HCEC 1CT (cell line): ENCODE measurements around the gene CNNM2.
"Not testable (repeated sequence)": the region's sequence is repeated elsewhere in the genome, so short reads cannot be mapped to it uniquely, and the experiment has no call there.

Experiments
- DNase-seq: peaks from one replicate; pipeline ENCODE4 v3.0.0-alpha.2; 2017

Gene CNNM2

DNA sequence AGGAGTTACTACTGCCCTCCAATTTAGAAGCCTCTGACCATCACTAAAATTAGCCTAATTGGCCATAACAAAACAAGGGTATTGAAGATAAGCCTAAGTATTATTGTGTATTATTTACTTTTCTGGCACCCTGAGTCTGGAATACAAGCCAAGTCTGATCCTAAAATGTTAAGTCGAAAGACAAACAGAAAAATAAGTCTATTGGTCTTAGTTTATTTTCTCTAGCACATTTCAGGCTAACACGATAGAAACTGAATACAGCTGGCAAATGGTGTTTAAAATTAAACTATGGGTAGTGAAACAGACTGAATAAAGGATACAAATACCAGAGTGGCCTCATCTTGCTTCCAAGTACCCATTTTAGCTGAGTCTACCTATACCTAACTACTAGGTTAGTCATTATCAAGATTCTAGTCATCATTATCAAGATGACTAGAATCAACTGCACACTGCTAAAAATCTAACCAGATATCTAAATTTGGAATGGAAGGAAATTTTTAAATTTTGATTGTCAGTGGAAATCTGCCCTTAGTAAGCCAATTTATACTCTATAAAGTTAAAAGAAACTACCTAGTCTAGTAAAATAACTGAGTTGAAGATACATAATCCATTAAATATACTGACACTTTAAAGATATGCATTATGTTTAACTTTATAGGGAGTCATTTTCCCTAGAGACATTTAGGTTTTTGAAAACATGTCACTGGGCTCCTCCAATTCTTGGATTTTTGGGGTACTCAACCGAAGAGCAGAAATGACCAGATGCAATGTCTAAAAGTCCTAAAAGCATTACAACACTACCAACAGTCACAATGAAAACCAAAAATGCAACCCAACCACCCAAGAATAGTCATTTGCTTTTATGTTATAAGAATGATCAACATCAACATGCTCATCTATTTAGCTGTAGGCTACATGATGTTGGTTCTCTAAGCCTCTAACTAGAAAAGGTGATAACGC, 194.1 kb downstream of the CNNM2 start:
- no peak for DNase-seq

DNA sequence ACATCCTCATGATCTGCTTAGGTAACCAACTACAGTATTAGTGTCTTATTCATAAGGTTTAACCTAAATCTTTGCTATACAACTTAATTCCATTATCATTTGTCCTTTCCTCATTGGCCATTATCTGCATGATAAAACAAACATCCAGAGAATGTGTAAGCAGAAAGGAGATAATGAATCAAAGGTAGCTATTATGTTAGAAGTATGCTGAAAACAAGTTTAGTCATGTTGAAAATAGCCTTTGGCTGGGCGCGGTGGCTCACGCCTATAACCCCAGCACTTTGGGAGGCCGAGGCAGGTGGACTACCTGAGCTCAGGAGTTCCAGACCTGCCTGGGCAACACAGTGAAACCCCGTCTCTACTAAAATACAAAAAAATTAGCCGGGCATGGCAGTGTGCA, 196.8 kb downstream of the CNNM2 start:
- DNase-seq: no peak

DNA sequence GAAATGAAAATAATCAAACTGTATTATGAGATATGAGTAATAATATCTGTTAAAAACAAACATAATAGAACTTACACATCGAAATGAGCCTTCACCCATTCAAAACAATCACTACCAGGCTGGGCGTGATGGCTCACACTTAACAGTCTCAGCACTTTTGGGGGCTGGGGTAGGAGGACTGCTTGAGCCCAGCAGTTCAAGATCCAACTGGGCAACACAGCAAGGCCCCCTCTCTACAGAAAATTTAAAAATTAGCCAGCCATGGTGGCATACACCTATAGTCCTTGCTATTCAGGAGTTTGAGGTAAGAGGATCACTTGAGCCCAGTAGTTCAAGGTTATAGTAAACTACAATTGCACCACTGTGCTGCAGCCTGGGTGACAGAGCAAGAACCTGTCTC, 199.2 kb downstream of the CNNM2 start:
- DNase-seq: no peak

DNA sequence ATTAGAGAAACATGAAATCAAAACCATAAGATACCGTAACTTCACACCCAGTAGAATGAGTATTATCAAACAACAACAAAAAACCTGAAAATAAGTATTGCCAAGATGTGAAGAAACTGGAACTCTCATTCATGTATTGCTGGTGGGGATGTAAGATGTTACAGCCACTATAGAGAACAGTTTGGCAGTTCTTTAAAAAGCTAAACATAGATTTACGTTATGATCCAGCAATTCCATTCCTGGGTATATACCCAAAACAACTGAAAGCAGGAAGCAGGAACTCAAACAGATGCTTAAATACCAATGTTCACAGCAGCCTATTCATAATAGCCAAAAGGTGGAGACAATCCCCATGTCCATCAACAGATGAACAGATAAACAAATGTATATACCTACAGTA, 202.5 kb downstream of the CNNM2 start:
- no peak for DNase-seq

DNA sequence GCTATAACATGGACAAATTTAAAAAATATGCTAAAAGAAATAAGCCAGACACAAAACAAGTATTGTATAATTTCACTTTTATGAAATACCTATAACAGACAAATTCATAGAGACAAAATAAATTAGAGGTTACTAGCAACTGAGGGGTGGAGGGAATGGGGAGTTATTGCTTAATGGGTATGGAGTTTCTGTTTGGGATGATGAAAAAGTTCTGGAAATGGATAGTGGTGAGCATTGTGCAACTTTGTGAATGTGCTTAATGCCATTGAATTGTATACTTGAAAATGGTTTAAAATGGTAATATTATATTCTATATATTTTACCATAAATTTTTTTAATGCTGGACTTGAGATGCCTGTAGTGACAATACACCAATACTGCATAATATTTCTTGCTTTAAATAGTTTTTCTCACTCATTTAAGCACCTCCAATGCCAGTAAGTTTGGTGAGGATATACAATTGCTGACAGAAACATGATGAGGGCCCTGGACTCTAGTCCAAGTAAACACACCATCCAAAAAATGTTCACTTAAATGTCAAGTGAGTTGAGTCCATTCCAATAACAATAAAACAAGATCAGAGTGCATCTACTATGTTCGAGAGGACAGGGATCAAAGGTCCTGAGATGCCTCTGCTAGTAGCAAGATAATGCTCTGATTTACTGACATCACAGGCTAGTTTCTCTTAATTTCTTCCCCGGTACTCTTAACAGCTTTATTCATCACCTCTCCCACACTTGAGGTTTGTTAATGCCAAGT, 203.1 kb downstream of the CNNM2 start:
- DNase-seq: peak; percentile 30

DNA sequence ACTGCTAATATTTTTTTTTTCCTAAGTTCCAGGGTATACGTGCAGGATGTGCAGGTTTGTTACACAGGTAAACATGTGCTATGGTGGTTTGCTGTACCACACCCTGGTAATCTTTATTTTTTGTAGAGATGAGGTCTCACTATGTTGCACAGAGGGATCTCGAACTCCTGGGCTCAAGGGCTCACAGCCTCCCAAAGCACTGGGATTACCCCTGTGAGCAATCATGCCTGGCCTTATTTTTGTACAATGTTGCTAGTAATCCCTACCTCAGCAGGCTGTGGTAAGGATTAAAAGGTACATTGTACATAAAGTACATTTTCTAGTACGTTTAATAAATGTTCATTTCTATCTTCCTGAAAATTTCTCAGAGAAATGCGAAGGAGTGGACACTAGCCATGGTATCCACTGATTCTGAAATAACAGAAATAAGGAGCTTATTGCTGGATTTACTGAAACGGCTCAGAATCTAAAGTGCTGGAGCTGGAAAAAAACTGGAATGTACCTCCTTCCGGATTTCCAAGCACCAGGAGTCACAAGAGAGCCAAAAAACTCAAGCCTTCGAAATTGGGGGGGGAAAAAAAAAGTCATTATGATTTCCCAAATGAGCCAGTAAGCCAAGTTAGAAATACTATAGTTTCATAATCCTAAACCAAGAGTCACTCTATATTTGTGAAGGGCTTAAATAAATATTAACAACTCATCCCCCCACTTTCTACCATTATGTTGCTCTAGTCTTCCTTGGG, 205.4 kb downstream of the CNNM2 start:
- DNase-seq: peak; percentile 10

DNA sequence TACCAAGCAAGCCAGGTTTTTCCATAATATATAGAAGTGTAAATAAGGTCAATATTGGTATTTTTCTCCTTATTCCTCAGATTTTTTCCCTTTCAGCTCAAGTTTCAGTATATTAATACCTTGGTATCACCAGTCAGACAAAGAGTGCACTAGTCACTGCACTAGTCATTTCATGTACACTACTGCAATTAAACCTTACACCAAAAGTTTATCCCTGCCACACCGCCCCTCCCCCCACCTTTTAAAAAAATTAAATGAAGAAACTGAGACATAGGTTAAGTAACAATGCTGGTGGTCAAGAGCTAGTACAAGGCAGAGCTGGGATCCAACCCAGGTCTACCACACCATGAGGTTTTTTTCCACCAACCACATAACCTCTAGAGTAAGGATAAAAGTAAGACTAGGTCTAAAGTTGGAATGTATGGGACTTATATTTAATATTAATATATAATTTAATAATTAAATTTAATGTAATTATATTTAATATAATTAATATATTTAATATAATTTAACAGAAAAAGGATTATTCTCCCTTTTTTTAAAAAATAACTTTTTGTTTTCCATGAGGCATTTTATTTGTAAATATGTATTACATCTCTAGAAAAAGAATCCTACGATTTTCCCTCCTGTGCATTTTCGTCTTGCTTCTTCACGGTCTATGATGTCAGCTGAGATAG, 206.5 kb downstream of the CNNM2 start:
- no peak for DNase-seq

DNA sequence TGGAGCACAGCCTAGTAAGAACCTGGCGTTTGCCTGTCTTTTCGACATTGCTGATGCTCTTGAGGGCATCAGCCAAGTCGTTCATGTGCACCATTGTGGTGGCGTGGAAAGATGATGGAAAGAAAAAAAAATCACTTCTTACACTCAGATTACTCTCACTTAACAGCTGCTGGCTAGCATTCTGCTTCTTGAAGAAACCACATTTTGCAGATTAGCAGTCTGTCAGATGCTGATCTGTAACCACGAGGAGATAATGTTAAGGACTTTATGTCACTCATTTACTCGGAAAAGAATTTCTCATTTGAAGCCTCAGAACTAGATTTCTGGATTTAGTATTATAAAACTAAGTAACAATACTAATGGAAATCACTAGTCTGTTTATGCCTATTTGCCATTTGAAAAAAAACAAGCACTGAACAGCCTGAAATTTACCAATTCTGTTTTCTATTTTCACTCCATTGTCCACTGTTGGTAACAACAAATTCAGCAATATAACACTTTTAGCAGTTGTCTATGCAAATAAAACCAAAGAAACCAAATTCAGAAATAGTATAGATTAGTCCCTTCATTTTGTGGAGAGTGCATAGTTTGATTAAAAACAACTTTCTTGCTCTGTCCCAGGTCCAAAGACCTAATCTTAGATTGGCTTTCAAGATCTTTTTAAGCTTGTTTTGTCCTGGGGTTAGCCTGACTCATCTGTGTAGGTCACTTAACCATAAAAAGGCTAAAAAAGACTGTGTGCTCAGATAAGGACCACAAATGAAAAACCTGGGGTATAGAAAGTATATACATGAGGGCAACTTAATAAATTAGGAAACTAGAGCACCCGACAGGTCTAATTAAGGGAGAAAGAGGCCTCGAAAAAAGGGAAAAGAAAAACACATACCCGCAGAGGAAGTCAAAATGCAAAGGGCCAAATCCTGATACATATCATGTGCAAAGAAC, 207.5 kb downstream of the CNNM2 start:
- DNase-seq: no peak

DNA sequence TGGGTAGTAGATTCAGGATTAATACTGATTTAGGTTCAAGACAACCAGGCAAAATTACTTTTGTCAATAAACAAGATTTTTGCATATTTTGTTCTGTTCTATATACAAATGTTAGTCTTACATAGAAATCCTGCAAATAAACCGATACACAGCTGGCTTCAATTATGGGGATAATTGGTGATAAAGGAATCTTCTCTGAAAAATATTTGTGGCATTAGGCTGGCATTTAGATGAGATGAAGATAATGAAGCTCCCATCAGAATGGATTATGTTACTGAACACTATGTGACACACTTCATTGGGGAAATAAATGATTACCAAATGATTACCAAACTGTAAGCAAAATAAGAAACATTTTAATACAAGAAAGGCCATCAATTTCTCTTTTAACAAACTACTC, 209.1 kb downstream of the CNNM2 start:
- no peak for DNase-seq

DNA sequence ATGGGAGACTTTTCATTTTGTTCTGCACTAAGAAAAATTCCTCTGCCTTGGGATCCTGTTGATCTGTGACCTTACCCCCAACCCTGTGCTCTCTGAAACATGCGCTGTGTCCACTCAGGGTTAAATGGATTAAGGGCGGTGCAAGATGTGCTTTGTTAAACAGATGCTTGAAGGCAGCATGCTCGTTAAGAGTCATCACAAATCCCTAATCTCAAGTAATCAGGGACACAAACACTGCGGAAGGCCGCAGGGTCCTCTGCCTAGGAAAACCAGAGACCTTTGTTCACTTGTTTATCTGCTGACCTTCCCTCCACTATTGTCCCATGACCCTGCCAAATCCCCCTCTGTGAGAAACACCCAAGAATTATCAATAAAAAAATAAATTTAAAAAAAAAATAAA, 212.1 kb downstream of the CNNM2 start:
- DNase-seq: not testable (repeated sequence)

DNA sequence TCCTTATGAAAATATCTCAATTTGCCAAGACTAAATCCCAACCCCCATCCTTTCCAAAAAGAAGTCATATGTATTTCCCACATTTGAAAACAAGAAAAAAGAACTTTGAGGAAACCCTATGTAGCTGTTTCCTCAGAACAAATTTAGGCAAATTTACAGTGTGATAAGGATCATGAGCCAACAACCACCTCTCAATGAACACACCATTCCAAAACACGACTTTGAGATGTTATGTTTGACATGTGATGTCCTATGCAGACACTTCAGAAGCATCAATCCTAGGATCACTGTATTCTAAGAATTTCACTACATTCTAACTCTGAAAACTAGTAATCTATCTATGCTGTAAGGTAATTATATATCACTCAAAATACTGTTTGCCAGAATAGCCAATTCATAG, 212.8 kb downstream of the CNNM2 start:
- no peak for DNase-seq

DNA sequence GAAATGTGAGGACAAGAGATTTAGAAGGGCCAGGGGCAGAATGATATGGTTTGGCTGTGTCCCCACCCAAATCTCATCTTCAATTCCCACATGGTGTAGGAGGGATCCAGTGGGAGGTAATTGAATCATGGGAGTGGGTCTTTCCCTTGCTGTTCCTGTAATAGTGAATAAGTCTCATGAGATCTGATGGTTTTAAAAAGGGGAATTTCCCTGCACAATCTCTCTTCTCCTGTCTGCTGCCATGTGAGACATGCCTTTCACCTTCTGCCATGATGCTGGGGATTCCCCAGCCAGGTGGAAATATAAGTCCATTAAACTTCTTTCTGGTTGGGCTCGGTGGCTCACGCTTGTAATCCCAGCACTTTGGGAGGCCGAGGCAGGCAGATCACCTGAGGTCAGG, 217.1 kb downstream of the CNNM2 start:
- DNase-seq: not testable (repeated sequence)

DNA sequence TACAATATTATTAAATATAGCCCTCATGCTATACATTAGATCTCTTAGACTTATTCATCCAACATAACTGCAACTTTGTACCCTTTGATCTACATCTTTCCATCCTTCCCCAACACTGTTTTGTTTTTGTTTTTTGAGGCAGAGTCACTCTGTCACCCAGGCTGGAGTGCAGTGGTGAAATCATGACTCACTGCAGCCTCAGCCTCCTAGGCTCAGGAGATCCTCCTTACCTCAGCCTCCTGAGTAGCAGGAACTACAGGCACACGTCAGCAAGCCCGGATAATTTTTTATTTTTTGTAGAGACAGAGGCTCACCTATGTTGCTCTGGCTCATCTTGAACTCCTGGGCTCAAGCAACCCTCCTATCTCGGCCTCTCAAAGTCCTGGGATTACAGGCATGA, 221.7 kb downstream of the CNNM2 start:
- no peak for DNase-seq
